ENCODE measurements around the gene IVL. TPM values are rescaled to one million over a fixed set of nuclear protein-coding genes. Genes with fewer than 3 reads are reported as not detected.

The IVL gene
- total RNA-seq, 1 donor from 2014 or later = not detected

DNA sequence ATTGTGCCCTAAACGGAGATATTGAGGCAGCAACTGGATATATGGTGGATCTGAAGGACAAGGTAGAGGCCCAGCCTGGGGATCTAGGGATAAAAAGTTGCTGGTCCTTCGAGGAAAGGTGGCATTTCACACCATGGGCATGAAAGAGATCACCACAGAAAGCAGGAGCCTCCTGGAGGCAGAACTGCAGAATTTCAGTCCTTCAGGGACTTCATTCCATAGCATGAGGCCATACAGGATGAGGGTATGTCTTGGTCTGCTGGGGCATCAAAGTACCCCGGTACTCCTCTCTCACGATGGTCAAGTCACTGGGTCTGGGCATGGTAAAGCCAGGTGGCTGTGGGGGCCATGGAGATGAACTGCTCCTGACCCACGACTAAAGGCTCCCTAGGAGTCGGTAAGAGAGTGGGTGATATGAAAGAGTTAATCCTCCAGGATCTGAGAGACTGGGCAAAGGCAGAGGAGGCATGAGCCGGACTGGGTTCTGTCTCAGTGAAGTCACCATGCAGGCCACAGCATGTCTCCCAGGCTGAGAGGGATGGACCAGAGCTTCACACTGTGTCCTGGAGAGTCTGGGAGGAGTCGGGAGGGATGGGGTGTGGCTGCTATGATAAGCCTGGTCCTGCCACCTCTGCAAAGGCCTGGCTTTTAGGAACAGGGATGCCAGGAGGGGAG lies 32.8 kb downstream of the IVL start:
- no peaks in the 10 kb centered on the region for H3K4me1 ChIP-seq
- Mint-ChIP-seq H3K27me3 (ENCODE audit: insufficient read depth, low read depth) (peaks cover 2% of the 10 kb centered on the region), H3K4me1 (no peaks in the 10 kb centered on the region), H3K27ac (no peak overlapping the region), H3K4me3 (no peak overlapping the region), H3K36me3 (no peaks in the 10 kb centered on the region), H3K9me3 (no peaks in the 10 kb centered on the region)
- H3K27ac ChIP-seq = no peak overlapping the region
- no peak overlapping the region for H3K9ac ChIP-seq
- H3K27me3 ChIP-seq = no peaks in the 10 kb centered on the region
- H3F3A ChIP-seq (ENCODE audit: low read depth) = no peaks in the 10 kb centered on the region
- no peaks in the 10 kb centered on the region for H3K36me3 ChIP-seq
- peaks cover 2% of the 10 kb centered on the region for H3K9me3 ChIP-seq (ENCODE audit: low read depth)
- no peak overlapping the region for H2AFZ ChIP-seq (replicated peaks)
- no peak for TF ChIP-seq EZH2phosphoT487 (IDR thresholded peaks at IDR 0.05)
- TF ChIP-seq EZH2 (IDR thresholded peaks at IDR 0.05) = no peak
- TF ChIP-seq, protein P1, sequence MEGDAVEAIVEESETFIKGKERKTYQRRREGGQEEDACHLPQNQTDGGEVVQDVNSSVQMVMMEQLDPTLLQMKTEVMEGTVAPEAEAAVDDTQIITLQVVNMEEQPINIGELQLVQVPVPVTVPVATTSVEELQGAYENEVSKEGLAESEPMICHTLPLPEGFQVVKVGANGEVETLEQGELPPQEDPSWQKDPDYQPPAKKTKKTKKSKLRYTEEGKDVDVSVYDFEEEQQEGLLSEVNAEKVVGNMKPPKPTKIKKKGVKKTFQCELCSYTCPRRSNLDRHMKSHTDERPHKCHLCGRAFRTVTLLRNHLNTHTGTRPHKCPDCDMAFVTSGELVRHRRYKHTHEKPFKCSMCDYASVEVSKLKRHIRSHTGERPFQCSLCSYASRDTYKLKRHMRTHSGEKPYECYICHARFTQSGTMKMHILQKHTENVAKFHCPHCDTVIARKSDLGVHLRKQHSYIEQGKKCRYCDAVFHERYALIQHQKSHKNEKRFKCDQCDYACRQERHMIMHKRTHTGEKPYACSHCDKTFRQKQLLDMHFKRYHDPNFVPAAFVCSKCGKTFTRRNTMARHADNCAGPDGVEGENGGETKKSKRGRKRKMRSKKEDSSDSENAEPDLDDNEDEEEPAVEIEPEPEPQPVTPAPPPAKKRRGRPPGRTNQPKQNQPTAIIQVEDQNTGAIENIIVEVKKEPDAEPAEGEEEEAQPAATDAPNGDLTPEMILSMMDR (IDR thresholded peaks at IDR 0.05) = no peak
- H4K20me1 ChIP-seq (ENCODE audit: low read depth) = no peaks in the 10 kb centered on the region
- H3K4me3 ChIP-seq = no peak overlapping the region
- H3K79me2 ChIP-seq (ENCODE audit: low read depth) = no peaks in the 10 kb centered on the region
- no peak overlapping the region for H3K4me2 ChIP-seq
- DNase-seq (ENCODE audit: low spot score) = no peak

DNA sequence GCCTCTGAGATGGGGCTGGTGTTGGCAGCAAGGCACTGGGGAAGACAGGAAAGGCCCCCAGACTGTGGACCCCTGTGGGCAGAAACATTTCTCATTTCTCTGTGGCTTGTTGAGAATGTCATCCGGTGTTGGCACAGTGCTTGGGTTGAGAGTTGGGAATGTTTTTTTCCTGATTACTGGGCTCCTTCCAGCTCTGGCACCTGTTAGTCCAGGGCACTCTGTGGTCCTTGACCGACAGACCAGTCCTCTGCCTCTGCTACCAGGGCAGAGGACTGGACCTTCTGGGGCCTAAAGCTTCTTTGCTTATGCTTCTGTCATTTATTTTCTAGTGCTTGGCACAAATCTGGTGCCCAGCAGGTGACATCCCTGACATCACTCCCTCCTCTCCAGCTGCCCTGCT lies 33.8 kb downstream of the IVL start:
- Mint-ChIP-seq H3K4me3 (no peak overlapping the region), H3K9me3 (peaks cover 2% of the 10 kb centered on the region)

DNA sequence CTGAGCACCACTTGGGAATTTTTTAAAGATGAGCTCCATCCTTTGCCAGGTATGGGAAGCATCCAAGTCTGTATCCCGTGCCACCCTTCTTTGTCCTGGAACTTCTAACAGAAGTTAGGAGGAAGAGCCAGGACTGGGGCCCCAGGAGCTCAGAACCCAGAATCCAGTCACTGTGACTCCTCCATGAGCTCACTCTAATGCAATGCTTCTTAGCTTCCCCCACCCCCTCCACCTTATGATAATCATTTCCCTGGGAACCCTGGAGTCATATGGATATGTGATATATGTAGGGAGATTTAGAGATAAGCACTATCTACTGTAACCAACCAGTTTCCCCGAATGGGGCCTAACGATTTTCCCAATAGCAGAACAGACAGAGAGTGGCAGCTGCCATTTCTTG lies 37.9 kb downstream of the IVL start:
- peaks cover 5% of the 10 kb centered on the region for H3K9me3 ChIP-seq (ENCODE audit: low read depth)
- Mint-ChIP-seq H3K36me3 (no peaks in the 10 kb centered on the region), H3K9me3 (peaks cover 5% of the 10 kb centered on the region), H3K4me1 (no peaks in the 10 kb centered on the region), H3K4me3 (no peak overlapping the region), H3K27ac (no peak overlapping the region), H3K27me3 (ENCODE audit: insufficient read depth, low read depth) (peaks cover 2% of the 10 kb centered on the region)
- H3K4me3 ChIP-seq = no peak overlapping the region
- no peaks in the 10 kb centered on the region for H4K20me1 ChIP-seq (ENCODE audit: low read depth)
- H3K79me2 ChIP-seq (ENCODE audit: low read depth) = no peaks in the 10 kb centered on the region
- H3K4me1 ChIP-seq = no peaks in the 10 kb centered on the region
- no peaks in the 10 kb centered on the region for H3K36me3 ChIP-seq
- TF ChIP-seq, protein P1 (IDR thresholded peaks at IDR 0.05) = no peak
- no peak for TF ChIP-seq EZH2phosphoT487 (IDR thresholded peaks at IDR 0.05)
- no peak for TF ChIP-seq EZH2 (IDR thresholded peaks at IDR 0.05)
- H3K27ac ChIP-seq = no peak overlapping the region
- H3F3A ChIP-seq (ENCODE audit: low read depth) = no peaks in the 10 kb centered on the region
- no peaks in the 10 kb centered on the region for H3K27me3 ChIP-seq
- no peak overlapping the region for H2AFZ ChIP-seq (replicated peaks)
- no peak overlapping the region for H3K9ac ChIP-seq
- H3K4me2 ChIP-seq = no peak overlapping the region
- DNase-seq (ENCODE audit: low spot score) = no peak

More for the DNA sequence above, 33.8 kb downstream of the IVL start:
- Histone ChIP-seq H3K4me1 (no peaks in the 10 kb centered on the region), H3K79me2 (ENCODE audit: low read depth) (no peaks in the 10 kb centered on the region), H3K9me3 (ENCODE audit: low read depth) (peaks cover 2% of the 10 kb centered on the region), H3K9ac (no peak overlapping the region), H3K4me2 (no peak overlapping the region), H3K4me3 (no peak overlapping the region), H3K27ac (no peak overlapping the region), H2AFZ (replicated peaks) (no peak overlapping the region), H3K27me3 (no peaks in the 10 kb centered on the region), H3K36me3 (no peaks in the 10 kb centered on the region), H4K20me1 (ENCODE audit: low read depth) (no peaks in the 10 kb centered on the region), H3F3A (ENCODE audit: low read depth) (no peaks in the 10 kb centered on the region)
- Mint-ChIP-seq H3K36me3 (no peaks in the 10 kb centered on the region), H3K4me1 (no peaks in the 10 kb centered on the region), H3K27ac (no peak overlapping the region), H3K27me3 (ENCODE audit: insufficient read depth, low read depth) (peaks cover 2% of the 10 kb centered on the region)
- DNase-seq (ENCODE audit: low spot score) = no peak
- TF ChIP-seq EZH2 (IDR thresholded peaks at IDR 0.05) (no peak), EZH2phosphoT487 (IDR thresholded peaks at IDR 0.05) (no peak)
- TF ChIP-seq, protein P1 (IDR thresholded peaks at IDR 0.05) = no peak

Data from neural progenitor cell (in vitro differentiated cells).